NCI-H2029 (cell line): ENCODE data around the gene MSH2.
"Not testable (repeated sequence)": the region's sequence is repeated elsewhere in the genome, so short reads cannot be mapped to it uniquely, and the experiment has no call there.

Experiments used
- DNase-seq: peaks from one replicate; lab custom pipeline; 2025; lab: John Stamatoyannopoulos, UW

MSH2 gene

DNA sequence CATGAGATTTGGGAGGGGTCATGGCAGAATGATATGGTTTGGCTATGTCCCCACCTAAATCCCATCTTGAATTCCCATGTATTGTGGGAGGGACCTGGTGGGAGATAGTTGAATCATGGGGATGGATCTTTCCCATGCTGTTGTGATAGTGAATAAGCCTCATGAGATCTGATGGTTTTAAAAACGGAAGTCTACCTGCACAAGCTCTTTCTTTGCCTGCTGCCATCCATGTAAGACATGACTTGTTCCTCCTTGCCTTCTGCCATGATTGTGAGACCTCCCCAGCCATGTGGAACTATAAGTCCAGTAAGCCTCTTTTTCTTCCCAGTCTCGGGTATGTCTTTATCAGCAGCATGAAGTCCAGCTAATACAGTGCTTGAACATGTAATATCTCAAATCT lies 5.0 kb downstream of the MSH2 start:
- DNase-seq, result not testable (repeated sequence)

DNA sequence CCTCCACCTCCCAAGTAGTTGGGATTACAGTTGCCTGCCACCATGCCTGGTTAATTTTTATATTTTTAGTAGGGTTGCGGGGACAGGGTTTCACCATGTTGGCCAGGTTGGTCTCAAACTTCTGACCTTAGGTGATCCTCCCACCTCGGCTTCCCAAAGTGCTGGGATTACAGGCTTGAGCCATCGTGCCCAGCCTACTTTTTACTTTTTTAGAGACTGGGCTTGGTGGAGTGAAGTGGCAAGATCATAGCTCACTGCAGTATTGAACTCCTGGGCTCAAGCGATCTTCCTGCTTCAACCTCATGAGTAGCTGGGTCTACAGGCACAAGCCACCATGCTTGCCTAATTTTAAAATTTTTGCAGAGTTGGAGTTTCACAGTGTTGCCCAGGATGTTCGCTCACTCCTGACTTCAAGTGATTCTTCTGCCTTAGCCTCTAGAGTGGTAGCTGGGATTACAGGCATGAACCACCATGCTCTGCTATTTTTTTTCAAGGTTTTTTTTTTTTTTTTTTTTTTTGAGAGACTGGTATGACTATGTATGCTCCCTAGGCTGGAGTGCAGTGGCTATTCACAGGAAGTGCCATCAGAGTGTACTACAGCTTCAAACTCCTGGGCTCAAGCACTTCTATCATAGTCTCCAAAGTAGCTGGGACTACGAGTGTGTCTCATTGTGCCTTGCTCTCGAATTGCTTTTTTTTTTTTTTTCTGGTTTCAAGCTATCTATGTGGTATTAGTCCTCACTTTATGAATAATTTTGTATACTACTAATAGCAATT lies 11.9 kb downstream of the MSH2 start:
- no peak for DNase-seq

DNA sequence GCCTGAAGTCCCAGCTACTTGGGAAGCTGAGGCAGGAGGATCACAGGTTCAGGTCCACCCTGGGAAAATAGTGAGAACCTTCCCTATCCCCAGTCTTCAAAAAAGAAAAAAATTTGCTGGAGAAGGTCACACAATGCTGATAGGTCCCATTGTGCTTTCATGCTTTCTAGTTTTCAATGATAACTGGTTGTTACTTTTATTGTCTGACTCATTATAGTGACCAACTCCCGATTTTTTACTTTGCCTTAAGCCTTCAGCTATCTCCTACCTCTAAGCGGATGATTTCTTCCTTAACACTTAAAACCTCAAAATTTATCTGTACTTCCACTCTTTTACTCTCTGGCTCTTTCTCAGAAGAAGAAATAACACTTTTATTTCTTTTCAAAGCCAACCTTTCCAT lies 17.3 kb downstream of the MSH2 start:
- no peak for DNase-seq

DNA sequence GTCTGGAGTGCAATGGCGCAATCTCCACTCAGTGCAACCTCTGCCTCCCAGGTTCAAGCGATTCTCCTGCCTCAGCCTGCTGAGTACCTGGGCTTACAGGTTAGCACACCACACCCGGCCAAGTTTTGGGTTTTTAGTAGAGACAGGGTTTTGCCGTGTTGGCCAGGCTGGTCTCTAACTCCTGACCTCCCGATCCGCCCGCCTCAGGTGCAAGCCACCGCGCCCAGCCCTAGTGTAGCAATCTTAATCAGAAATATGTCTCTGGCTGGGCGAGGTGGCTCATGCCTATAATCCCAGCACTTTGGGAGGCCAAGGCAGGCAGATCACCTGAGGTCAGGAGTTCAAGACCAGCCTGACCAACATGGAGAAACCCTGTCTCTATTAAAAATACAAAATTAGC lies 17.7 kb downstream of the MSH2 start:
- not testable (repeated sequence) for DNase-seq

DNA sequence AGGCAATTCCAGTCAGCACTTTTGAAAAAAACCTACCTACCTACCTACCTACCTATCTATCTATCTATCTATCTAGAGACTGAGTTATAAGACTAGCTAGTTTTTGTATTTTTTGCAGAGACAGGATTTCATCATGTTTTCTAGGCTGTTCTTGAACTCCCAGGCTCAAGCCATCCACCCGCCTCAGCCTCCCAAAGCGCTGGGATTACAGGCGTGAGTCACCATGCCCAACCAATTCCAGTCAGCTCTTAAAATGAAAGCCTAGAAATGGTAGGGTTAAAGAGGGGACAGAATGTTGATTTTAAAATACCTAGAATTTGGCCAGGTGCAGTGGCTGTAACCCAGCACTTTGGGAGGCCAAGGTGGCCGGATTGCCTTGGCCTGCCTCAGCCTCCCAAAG lies 19.1 kb downstream of the MSH2 start:
- DNase-seq, result no peak

DNA sequence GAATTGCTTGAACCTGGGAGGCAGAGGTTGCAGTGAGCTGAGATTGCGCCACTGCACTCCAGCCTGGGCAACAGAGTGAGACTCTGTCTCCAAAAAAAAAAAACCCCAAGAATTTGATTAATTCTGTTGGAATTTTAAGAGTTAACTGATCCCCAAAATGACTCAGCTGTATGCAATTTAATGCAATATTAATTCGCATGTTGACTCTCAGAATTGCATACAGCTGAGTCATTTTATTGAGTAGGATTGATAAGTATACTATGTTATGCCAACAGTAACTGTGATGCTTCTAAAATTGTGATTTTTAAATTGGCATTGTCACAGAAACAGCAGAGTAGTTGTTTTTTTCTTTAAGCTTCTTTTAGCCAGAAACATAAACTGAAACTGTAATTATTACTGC lies 19.6 kb downstream of the MSH2 start:
- DNase-seq, result no peak

DNA sequence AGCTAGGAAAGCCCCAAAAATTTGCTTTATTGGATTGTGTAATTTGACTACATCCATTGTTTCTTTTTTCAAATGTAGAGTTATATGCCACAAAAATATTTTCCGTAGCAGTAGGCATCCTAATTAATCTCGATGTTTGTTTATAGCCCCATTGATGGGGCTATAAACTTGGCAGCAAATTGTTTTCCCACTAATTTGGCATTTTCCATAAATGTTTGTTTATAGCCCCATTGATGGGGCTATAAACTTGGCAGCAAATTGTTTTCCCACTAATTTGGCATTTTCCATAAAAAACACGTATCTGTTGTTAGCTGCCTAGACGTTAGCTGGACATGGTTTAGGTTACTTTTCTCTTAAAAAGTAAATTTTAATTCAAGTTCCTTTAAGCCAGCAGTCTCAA lies 23.8 kb downstream of the MSH2 start:
- DNase-seq, result no peak

DNA sequence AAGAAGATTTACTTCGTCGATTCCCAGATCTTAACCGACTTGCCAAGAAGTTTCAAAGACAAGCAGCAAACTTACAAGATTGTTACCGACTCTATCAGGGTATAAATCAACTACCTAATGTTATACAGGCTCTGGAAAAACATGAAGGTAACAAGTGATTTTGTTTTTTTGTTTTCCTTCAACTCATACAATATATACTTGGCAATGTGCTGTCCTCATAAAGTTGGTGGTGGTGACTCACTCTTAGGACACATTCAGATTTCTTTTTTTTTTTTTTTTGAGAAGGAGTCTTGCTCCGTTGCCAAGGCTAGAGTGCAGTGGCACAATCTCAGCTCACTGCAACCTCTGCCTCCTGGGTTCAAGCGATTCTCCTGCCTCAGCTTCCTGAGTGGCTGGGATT lies 26.8 kb downstream of the MSH2 start:
- no peak for DNase-seq

DNA sequence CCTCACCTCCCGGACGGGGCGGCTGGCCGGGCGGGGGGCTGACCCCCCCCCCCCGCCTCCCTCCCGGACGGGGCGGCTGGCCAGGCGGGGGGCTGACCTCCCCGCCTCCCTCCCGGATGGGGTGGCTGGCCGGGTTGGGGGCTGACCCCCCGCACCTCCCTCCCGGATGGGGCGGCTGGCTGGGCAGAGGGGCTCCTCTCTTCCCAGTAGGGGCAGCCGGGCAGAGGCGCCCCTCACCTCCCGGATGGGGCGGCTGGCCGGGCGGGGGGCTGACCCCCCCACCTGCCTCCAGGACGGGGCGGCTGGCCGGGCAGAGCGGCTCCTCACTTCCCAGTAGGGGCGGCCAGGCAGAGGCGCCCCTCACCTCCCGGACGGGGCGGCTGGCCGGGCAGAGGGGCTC lies 30.1 kb downstream of the MSH2 start:
- not testable (repeated sequence) for DNase-seq

DNA sequence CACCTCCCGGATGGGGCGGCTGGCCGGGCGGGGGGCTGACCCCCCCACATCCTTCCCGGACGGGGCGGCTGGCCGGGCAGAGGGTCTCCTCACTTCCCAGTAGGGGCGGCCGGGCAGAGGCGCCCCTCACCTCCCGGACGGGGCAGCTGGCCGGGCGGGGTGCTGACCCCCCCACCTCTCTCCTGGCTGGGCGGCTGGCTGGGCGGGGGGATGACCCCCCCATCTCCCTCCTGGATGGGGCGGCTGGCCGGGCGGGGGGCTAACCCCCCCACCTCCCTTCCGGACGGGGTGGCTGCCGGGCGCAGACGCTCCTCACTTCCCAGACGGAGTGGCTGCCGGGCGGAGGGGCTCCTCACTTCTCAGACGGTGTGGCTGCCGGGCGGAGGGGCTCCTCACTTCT lies 30.5 kb downstream of the MSH2 start:
- DNase-seq, result not testable (repeated sequence)

DNA sequence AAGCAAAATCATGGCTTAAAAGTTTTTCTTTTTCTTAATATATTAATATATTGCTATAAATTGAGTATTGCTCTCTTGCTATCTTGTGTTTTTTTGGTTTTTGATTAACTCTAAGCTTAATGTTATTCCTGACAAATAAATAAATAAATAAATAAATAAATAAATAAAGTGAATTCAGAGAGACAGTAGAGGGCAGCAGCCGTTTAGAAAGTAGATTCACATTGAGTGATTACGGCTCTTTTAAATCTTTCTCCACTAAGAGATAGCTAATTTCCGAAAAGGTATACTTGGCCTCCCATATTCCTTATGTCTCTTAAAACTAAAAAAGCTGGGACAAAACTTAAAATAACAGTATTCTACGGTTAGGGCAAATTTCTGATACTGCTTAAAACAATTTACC lies 34.3 kb downstream of the MSH2 start:
- DNase-seq, result no peak

DNA sequence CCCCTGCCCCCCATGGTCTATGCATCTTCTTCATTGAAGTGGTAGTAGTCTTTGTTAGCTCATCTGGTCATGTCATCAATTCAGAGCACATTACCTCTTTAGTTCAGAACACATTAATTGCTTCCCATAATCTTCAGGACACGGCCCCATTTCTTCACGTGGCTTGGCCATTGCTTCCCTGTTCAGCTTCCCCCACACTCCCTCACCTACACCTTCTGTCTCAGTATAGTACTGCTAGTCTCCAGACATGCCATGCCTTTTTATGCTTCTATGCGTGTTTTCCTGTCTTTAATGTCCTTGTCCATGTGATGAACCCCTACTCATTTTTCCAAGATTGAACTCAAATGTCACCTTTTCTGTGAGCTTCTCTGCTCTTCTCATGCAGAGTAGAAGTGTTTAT lies 35.1 kb downstream of the MSH2 start:
- DNase-seq, result no peak

DNA sequence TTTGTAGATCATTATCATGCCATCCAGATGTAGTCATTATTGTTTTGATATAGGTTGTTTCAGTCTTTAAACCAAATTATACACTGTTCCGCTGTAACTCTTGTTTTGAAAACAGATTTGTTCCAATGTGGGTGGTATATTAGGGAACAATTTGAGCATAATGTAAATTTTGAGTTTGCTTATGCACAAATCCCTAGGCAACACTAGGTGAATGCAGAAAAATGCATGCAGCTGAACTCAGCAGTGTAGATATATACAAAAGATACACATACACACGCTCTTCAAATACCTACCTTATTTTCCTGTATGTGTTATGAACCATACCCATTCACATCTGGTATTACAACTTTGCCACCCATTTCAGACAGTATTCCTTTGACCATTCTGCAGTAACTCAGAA lies 35.8 kb downstream of the MSH2 start:
- DNase-seq, result no peak

DNA sequence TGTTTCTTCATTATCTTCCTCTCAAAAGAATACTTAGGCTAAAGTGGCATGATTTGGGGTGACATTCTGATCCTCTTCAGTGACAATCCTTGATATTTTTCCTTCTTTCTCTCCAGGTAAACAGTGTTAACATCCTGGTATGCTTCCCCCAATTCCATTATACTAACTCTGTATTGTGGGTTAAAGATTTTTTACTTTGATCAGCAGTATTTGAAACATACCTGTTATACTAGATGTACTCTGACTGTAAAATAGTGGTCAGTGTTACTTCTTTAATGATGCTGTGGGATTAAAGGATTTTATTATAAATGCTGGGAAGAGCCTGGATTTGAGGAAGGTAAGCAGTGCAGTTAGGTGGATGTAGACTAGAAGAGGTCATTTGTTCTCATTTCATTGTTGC lies 48.8 kb downstream of the MSH2 start:
- no peak for DNase-seq

DNA sequence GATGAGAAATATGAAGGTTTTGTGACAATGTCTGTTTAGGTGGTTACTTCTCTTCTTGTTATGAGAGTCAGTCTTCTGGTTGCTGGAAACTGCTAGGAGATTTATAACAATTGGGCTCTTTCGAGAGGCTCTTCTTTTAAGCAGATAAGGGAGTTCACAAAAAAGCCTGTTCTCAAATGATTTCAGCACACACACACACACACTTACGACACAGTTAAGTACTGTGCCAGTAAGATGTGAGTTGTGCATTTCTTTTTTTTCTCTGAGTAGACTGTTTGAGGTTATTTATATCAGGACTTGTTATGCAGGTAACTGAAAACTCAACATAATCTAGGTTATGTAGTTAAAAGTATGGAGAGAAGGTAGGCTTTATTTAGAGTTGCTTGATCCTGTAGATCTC lies 49.8 kb downstream of the MSH2 start:
- DNase-seq, result no peak

DNA sequence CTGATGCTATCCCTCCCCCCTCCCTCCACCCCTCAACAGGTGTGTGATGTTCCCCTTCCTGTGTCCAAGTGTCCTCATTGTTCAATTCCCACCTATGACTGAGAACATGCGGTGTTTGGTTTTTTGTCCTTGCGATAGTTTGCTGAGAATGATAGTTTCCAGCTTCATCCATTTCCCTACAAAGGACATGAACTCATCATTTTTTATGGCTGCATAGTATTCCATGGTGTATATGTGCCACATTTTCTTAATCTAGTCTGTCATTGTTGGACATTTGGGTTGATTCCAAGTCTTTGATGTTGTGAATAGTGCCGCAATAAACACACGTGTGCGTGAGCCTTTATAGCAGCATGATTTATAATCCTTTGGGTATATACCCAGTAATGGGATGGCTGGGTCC lies 51.9 kb downstream of the MSH2 start:
- not testable (repeated sequence) for DNase-seq

DNA sequence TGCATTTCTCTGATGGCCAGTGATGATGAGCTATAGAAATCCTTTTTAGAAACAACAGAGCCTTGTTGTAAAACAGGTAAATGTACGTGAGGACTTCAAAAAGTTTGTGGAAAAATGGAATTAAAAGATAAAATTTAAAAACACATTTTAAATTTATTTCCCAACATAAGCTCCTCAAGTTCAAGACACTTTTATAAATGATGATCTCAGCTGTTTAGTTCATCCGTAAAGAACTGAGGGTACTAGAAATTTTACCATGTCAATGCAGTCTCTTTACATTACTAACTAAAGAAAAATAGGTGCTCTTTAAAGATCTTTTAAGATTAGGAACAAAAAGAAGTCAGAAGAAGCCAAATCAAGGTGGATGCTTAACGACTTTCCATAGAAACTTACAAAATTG lies 52.5 kb downstream of the MSH2 start:
- no peak for DNase-seq

DNA sequence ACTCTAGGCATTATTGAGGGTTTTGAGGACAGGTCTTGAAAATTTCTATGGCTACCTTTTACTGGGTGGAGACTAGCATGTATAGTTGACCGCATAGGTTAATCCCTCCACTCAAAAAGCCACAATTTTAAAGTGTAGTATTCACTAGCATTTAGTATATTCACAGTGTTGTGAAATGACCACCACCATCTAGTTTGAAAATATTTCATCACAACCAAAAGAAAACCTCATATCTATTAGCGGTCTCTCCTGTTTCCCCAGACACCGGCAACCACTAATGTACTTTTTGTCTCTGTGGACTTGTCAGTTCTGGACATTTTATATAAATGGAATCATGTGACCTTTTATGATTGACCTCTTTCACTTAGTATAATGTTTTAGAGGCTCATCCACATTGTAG lies 53.9 kb downstream of the MSH2 start:
- no peak for DNase-seq

DNA sequence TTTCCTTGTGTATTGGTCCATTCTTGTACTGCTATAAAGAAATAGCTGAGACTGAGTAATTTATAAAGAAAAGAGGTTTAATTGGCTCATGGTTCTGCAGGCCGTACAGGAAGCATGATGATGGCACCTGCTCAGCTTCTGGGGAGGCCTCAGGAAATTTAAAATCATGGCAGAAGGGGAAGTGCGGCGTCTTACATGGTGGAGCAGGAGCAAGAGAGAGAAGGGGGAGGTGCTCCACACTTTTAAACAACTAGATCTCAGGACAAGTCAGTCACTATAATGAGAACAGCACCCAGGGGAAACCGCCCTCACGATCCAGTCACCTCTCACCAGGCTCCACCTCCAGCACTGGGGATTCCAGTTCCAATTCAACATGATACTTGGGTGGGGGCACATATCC lies 54.3 kb downstream of the MSH2 start:
- no peak for DNase-seq

DNA sequence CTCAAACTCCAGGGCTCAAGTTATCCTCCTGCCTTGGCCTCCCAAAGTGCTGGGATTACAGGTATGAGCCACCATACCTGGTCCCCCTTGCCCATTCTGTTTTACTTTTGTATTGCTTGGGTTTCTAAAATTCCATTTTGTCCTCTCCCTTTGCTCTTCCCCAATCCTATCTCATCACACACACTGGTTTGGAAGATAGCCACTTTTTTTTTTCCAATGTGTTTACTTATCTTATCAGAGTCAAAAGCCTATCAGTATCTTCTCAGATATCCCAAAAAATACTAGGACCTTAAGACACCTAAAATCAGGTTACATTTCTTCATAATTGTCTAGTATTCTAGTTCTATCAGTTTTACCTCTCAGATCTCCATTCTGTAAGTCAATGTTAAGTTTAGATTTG lies 56.1 kb downstream of the MSH2 start:
- no peak for DNase-seq

DNA sequence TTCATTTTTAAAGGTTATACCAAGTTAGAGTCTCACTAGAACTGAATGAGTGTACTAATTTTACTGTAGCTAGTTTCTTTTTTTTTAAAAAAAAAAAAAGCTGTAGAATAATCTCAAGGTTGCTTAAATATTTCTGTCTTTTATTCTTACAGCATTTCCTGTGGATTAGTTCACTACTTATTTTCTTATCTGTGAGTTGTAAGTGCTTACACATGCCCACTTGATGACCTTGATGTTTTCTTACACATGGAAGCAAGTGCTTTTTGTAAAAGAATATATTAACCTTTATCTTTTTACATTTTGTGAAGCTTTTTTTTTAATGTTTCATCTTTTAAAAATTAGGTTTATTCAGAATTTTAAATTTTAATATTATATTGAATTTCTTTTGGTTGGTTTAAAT lies 57.8 kb downstream of the MSH2 start:
- DNase-seq, result no peak

DNA sequence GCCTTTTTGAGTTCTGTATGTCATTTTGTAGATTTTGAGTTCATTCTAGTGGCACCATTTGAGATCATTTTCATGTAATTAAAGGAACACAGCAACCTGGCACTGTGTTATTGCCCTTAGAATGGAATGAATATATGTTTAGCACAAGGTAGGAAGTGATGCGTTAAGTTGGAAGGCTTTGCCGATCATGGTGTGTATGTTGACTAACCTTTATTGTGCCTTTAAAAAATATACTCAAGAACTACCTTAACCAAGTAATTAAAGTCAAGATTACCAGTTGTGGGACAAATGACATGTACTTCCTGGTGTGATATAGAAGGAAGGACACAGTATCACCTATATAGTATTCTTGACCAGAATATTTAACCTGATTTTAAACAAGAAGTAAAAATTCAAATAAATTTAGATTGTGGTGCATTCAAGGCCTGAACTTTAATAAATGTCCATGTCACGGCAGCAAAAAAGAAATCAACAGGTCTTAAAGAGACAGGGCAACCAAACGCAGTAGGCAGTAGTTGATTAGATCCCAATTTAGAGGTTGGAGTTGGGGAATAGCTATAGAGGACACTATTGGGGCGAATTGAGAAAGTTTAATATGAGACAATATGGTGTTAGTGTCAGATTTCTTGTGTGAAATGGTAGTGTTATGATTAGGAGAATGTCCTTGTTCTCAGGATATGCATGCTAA lies 68.6 kb downstream of the MSH2 start:
- no peak for DNase-seq

DNA sequence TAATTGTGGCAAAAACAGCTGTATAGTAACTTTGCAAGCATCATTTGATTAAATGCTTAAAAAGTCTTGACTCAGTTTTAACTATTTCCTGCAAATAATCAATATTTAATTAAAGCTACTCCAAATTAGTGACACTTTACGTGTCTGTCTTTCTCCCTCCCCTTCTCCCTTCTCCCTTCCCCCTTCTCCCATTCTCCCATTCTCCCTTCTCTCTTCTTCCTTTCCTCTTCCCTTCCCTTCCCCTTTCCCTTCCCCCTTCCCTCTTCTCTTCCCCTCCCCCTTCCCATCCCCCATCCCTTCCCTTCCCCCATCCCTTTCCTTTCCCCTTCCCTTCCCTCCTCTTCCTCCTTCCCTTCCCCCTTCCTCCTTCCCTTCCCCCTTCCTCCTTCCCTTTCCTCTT lies 76.9 kb downstream of the MSH2 start:
- DNase-seq, result no peak

DNA sequence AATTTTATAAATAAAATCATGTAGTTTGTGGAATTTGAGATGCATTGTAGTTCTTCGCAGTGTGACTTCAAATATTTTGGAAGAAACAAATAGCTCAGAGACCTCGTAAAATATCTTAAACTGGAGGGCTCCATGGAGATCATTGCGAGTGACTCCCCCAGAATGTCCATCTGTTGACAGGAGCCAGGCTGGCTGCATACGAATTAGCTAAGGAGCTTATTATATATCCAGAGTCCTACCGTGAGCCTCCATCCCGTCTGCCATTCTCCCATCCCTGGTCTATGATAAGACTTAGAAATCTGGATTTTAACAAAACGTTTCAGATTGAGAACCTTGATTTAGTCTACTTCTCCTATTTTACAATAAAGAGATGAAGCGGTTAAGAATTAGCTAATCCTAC lies 80.2 kb downstream of the MSH2 start:
- DNase-seq, result no peak
